ENCODE data around the gene RASSF4. TPM values are rescaled to one million over a fixed set of nuclear protein-coding genes. Genes with fewer than 3 reads are reported as not detected.

RASSF4 gene, protein sequence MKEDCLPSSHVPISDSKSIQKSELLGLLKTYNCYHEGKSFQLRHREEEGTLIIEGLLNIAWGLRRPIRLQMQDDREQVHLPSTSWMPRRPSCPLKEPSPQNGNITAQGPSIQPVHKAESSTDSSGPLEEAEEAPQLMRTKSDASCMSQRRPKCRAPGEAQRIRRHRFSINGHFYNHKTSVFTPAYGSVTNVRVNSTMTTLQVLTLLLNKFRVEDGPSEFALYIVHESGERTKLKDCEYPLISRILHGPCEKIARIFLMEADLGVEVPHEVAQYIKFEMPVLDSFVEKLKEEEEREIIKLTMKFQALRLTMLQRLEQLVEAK
- total RNA-seq: 10 to 100 TPM in 7 of 8 experiments, 1 to 10 TPM in 1; 1.8 to 23.2 (median 13.3) TPM

DNA sequence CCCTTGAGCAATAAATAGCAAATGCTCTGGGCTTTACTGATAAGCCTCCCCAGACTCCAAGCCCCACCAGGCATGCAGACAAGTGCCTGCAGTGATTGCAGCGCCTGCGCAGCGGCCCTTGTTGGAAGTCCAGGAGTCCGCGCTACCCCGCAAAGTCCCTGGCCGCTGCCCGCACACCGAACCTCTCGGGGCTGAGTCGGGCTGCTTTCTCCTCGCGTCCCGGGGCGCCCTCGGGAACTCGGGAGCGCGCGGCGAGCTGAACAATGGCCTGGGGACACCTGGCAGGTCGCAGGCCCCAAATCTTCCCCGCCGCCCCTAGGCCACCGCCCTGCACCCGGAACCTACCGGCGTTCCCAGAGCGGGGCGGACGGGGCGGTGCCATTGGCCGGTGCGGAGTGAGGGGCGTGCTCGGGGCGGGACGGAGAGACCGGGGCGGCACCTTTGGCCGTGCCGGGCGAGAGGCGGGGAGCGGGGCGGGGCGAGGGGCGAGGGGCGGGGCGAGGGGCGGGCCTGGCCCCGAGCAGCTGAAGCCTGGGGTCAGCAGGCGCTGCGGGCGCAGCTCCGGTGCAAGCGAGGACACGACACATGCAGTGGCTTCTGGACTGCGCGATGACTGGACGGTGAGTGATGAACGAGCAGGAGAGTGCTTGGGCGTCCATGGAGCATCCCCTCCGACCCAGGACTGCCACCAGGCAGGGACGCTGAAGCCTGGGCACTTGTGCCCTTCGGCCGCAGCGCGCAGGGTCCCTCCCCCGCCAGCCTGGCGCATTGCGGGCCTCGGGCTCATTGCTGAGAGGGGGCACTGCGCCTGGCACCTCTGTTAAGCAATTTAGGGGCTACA, at the start of gene RASSF4:
Gene RASSF4, plus strand, starts transcription at position 556 of the 841 bp plus-strand sequence. CDS start 10,401 bp downstream, outside the sequence.
- peak; percentile 84 to 98 (median 88) for ATAC-seq (replicated peaks in 6 of 8)
- WGBS, 10 experiments: 0 to 18% (median 6%) methylated on average over 2 to 8 of the region's 74 CpGs; no CpG with 5 or more reads in 6 of the 10 experiments
- Histone ChIP-seq H3K4me3 (peak within 1 kb of the TSS; percentile 55 to 91 (median 88)), H3K4me1 (replicated peaks in 1 of 2) (peaks cover 51% of the 10 kb centered on the region in 2 donors), H3K27ac (peak within 1 kb of the TSS; percentile 52 to 68)
- in situ Hi-C loops (cut with MboI; ENCODE audit: low pct_unique_long_range_greater_than_20kb in 2 of 9, low sequenced_read_pairs in 9 of 9, unreplicated experiment in 9 of 9): no loop called here

DNA sequence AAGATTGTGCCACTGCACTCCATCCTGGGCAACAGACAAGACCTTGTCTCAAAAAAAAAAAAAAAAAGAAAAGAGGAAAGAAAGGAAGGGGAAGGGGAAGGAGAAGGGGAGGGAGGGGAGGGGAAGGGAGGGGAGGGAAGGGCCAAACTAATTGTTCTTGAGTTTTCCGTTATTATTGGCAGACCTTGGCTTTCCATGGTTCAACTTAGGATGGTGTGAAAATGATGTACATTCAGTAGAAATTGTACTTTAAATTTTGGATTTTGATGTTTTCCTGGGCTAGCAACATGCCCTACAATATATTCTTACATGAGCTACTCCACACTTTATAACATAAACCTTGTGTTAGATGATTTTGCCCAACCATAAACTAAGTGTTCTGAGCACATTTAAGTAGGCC, 49.7 kb upstream of the RASSF4 start:
- no CpG with 5 or more reads among the region's 1 CpG for WGBS, 10 experiments
- Histone ChIP-seq H3K4me1 (replicated peaks in 1 of 2) (peaks cover 67 to 68% of the 10 kb centered on the region in 2 donors), H3K4me3 (no peak overlapping the region), H3K27ac (no peak overlapping the region)
- in situ Hi-C loops (cut with MboI; ENCODE audit: low pct_unique_long_range_greater_than_20kb in 2 of 9, low sequenced_read_pairs in 9 of 9, unreplicated experiment in 9 of 9): no loop called here
- no peak for ATAC-seq (replicated peaks in 6 of 8)

DNA sequence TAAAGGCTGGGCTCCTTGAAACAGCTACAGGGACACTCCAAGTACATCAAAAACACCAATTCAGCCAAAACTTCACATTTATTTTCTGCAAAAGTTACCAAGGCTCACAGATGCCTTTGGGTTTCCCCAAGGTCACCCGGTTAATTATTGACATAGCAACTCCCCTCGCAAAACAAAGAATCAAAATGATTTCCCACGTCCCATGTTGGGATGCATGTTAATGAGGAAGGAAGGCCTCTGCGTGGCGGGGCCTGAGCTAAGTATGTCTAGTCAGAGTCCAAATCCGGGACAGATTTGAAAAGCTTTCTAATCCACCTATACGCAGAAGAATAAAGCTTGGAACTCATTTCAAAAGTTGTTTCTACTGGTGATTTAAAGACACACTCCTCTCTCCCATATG, 49.0 kb upstream of the RASSF4 start:
- Histone ChIP-seq H3K27ac (no peak overlapping the region), H3K4me3 (no peak overlapping the region), H3K4me1 (replicated peaks in 1 of 2) (peaks cover 60 to 65% of the 10 kb centered on the region in 2 donors)
- peak in 1 of 8 experiments; percentile 13 for ATAC-seq (replicated peaks in 6 of 8)
- WGBS, 10 experiments: 8 to 100% (median 46%) methylated on average over 1 to 6 of the region's 7 CpGs; no CpG with 5 or more reads in 3 of the 10 experiments
- in situ Hi-C loops (cut with MboI; ENCODE audit: low pct_unique_long_range_greater_than_20kb in 2 of 9, low sequenced_read_pairs in 9 of 9, unreplicated experiment in 9 of 9): no loop called here

DNA sequence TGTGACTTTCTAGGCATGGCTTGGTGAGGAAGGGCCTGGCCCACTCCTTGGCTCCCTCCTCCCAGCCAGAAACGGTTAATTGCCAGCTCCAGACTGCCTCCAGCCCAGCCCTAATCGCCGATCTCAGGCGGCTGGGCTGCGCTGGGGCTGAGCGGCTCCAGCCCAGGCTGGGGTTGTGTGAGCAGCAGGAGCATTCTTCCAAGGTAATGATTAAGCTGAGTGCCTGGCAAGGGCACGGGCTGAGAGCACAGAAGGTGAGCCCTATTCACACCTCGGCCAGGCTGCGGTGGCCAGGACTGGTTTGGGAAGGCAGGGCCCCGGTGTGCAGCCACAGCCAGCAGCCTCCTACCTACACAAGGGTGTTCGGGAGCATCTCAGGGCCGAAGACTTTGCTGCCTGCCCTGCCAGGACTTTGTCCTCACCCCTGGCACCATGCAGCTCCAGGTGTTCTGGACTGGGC, 48.5 kb upstream of the RASSF4 start, which contains the start of gene TMEM72:
Gene TMEM72, plus strand, starts transcription at position 257 of the 460 bp plus-strand sequence. Its CDS starts 176 bp downstream, at position 433.
- Histone ChIP-seq H3K27ac (no peak within 1 kb of the TSS), H3K4me1 (replicated peaks in 1 of 2) (peaks cover 56 to 63% of the 10 kb centered on the region in 2 donors), H3K4me3 (no peak within 1 kb of the TSS)
- in situ Hi-C loops (cut with MboI; ENCODE audit: low pct_unique_long_range_greater_than_20kb in 2 of 9, low sequenced_read_pairs in 9 of 9, unreplicated experiment in 9 of 9): no loop called here
- 0 to 33% (median 20%) methylated on average over 1 to 7 of the region's 12 CpGs; no CpG with 5 or more reads in 5 of the 10 experiments for WGBS, 10 experiments
- ATAC-seq (replicated peaks in 6 of 8): peak in 6 of 8 experiments; percentile 46 to 86 (median 64)

DNA sequence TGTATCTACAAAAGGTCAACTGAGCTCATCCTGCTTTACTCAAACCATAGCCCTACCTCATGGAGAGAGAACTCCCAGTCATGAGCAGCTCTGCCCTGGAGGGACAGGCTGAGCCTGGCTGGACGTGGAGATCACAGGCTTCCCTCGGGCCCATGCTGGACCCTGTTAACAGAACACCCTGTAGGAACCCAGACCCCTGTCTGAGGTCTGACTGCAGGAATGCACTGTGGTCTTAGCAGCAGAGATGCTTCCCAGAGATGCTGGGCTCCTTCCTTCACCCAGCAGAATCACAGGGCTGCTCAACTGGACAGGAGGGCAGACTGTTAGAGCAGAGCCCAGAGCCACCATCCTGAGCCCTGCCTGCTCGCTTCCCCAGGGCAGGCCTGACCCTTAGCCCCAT, 47.7 kb upstream of the RASSF4 start:
- no peak overlapping the region for H3K27ac ChIP-seq
- H3K4me3 ChIP-seq: no peak overlapping the region
- in situ Hi-C loops (cut with MboI; ENCODE audit: low pct_unique_long_range_greater_than_20kb in 2 of 9, low sequenced_read_pairs in 9 of 9, unreplicated experiment in 9 of 9): no loop called here
- 20 to 100% (median 90%) methylated on average over 1 of the region's 3 CpGs; no CpG with 5 or more reads in 6 of the 10 experiments for WGBS, 10 experiments
- no peak for ATAC-seq (replicated peaks in 6 of 8)
- peaks cover 53 to 61% of the 10 kb centered on the region in 2 donors for H3K4me1 ChIP-seq (replicated peaks in 1 of 2)

DNA sequence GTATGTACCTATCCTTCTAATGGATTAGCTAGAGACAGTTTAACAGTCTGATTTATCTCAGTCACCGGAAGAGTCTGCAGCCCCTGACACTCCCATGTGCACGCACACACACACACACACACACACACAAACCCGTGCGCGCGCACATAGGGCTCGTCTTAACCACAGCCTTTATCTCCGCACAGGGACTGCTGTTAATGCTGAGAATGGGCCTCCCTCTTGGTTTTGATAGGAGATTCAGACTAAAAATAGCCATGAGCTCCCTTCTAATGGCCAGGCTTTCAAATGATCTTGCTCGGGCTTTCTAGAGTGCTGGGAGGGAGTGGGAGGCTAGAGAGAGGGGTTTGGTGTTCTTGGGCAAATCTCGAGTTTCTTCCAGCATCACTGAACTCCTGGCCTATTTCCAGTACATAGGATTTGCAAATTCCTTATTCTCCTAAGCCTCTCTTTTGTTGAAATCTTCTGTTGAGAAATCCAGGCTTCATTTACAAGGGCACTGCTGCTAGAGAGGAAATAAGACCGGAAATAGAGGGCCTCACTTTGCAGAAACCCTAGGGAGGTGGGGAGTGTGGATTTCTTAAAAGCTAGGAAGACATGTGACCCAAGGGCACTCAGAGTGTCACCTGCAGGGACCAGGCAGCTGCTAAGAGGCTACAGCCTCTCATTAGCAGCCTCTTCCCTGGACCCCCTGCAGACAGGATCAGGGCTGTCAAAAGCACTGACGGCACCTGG, 46.1 kb upstream of the RASSF4 start:
- peak overlapping the region; percentile 6 to 54 for H3K27ac ChIP-seq
- ATAC-seq (replicated peaks in 6 of 8): peak; percentile 22 to 85 (median 58)
- peaks cover 49 to 52% of the 10 kb centered on the region in 2 donors for H3K4me1 ChIP-seq (replicated peaks in 1 of 2)
- in situ Hi-C loops (cut with MboI; ENCODE audit: low pct_unique_long_range_greater_than_20kb in 2 of 9, low sequenced_read_pairs in 9 of 9, unreplicated experiment in 9 of 9): no loop called here
- 0 to 67% (median 56%) methylated on average over 1 to 9 of the region's 12 CpGs; no CpG with 5 or more reads in 3 of the 10 experiments for WGBS, 10 experiments
- no peak overlapping the region for H3K4me3 ChIP-seq

DNA sequence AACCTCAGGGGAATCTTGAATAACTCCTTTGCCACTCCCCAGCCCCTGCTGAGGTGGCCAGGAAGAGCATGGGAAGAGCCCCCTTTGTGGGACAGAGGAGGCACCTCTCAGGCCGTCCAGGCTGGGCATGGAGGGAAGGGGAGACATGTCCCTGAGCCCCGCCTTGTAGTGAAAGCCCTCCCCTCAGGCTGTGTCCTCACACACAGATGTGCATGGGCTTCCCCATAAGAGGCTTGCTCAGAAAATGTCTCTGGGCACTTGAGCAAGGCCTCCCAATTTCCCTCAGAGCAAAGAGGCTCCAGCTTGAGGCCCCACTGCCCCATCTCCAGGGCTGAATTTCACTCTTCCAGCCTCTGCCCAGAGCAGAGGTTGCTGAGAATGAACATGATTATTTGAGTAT, 44.7 kb upstream of the RASSF4 start:
- Histone ChIP-seq H3K4me1 (replicated peaks in 1 of 2) (peaks cover 49 to 52% of the 10 kb centered on the region in 2 donors), H3K27ac (no peak overlapping the region), H3K4me3 (no peak overlapping the region)
- 100% methylated on average over 1 of the region's 2 CpGs; no CpG with 5 or more reads in 9 of the 10 experiments for WGBS, 10 experiments
- no peak for ATAC-seq (replicated peaks in 6 of 8)
- in situ Hi-C loops (cut with MboI; ENCODE audit: low pct_unique_long_range_greater_than_20kb in 2 of 9, low sequenced_read_pairs in 9 of 9, unreplicated experiment in 9 of 9): no loop called here

DNA sequence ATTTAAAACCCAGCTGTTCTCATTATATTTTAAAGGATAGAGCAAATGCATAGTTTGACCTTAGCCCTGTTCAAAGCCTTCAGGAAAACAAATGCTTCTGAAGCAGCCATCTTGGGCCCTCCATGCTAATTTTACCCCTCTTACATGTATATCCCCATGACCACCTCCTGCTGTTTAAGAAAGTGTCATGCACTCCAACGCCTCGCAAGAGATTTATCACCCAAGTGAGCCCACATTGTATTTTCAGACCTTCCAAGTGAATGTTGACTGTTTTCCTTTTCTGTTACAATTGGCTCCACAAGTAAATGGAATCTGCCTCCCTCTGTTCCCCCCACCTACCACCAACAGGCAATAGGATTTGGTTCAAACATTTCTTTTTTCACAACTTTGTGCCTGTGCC, 43.2 kb upstream of the RASSF4 start:
- WGBS, 10 experiments: 6 to 83% (median 32%) methylated on average over 1 to 2 of the region's 2 CpGs; no CpG with 5 or more reads in 2 of the 10 experiments
- Histone ChIP-seq H3K27ac (no peak overlapping the region), H3K4me3 (no peak overlapping the region), H3K4me1 (replicated peaks in 1 of 2) (peaks cover 36 to 39% of the 10 kb centered on the region in 2 donors)
- in situ Hi-C loops (cut with MboI; ENCODE audit: low pct_unique_long_range_greater_than_20kb in 2 of 9, low sequenced_read_pairs in 9 of 9, unreplicated experiment in 9 of 9): no loop called here
- peak in 1 of 8 experiments; percentile 22 for ATAC-seq (replicated peaks in 6 of 8)

DNA sequence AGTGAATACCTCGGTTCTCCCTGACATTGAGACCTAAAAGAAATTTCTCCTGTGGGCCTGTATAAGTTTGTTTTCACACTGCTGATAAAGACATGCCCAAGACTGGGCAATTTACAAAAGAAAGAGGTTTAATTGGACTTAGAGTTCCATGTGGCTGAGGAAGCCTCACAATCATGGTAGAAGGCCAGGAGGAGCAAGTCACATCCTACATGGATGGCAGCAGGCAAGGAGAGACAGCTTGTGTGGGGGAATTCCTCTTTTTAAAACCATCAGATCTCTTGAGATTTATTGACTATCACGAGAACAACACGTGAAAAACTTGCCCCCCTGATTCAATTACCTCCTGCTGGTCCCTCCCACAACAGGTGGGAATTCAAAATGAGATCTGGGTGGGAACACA, 41.8 kb upstream of the RASSF4 start:
- Histone ChIP-seq H3K4me1 (replicated peaks in 1 of 2) (peaks cover 21 to 24% of the 10 kb centered on the region in 2 donors), H3K27ac (no peak overlapping the region), H3K4me3 (no peak overlapping the region)
- in situ Hi-C loops (cut with MboI; ENCODE audit: low pct_unique_long_range_greater_than_20kb in 2 of 9, low sequenced_read_pairs in 9 of 9, unreplicated experiment in 9 of 9): no loop called here
- ATAC-seq (replicated peaks in 6 of 8): no peak
- 0 to 100% (median 38%) methylated on average over 1 to 3 of the region's 3 CpGs; no CpG with 5 or more reads in 2 of the 10 experiments for WGBS, 10 experiments

DNA sequence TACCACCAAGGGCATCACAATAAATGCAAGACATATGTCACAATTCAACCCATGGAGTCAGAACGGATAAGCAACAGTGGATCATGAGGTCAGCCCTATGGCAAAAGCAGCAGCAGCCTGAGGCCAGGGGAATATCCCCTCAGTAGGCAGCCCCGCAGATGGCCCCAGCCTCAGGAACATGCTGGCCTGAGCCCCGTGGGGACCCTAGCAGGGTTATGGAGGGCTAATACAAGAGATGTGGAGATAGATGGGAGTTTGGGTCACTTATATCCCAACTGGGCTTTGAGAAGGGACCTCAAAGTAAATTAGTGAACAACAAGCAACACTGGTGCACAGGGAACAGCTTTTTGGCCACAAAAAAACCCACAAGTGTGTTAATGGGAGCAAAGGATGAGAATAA, 39.4 kb upstream of the RASSF4 start:
- Histone ChIP-seq H3K4me1 (replicated peaks in 1 of 2) (peaks cover 10 to 12% of the 10 kb centered on the region in 2 donors), H3K4me3 (no peak overlapping the region), H3K27ac (no peak overlapping the region)
- no peak for ATAC-seq (replicated peaks in 6 of 8)
- in situ Hi-C loops (cut with MboI; ENCODE audit: low pct_unique_long_range_greater_than_20kb in 2 of 9, low sequenced_read_pairs in 9 of 9, unreplicated experiment in 9 of 9): no loop called here
- WGBS, 10 experiments: 31 to 100% (median 80%) methylated on average over 1 to 2 of the region's 3 CpGs; no CpG with 5 or more reads in 5 of the 10 experiments

DNA sequence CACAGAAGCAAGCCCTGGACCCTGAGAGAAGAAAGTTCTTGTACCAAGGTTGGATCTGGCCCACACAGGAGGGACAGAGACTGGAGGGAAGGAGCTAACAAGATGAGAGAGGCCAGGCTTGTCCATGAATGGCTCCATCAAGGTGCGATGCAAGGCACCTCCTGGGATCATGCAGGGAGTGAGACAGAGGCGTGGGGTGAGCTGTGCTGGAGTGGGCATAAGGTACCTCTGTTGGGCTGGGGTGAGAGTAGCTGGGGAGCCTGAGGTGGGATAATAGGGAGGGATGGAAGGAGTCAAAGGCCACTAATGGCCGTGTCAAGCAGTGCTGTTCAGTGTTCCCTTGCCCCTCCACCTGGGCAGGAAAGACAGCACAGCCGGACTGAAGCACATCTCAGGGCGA, 38.5 kb upstream of the RASSF4 start:
- Histone ChIP-seq H3K27ac (no peak overlapping the region), H3K4me3 (no peak overlapping the region), H3K4me1 (replicated peaks in 1 of 2) (peaks cover 8 to 9% of the 10 kb centered on the region in 2 donors)
- ATAC-seq (replicated peaks in 6 of 8): no peak
- in situ Hi-C loops (cut with MboI; ENCODE audit: low pct_unique_long_range_greater_than_20kb in 2 of 9, low sequenced_read_pairs in 9 of 9, unreplicated experiment in 9 of 9): no loop called here
- 20 to 90% (median 48%) methylated on average over 1 to 3 of the region's 5 CpGs; no CpG with 5 or more reads in 4 of the 10 experiments for WGBS, 10 experiments

DNA sequence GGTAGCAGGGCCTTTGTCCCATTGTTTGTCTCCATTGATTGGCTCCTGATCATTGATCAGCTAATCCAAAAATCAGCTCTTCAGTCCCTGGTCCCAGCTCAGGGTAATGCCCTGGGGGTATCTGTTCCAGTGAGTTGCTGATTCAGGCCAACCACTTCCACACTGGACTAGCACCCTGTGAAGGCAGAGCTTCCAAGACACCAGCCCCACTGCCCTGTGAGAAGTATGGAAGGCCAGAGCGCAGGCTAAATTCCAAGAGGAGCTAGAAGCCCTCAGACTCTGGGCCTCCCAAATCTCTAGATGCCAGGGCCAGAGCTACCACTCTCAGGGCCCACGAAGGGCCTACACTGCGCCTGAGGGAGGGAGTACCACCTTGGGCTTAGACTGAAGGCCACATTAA, 38.1 kb upstream of the RASSF4 start:
- ATAC-seq (replicated peaks in 6 of 8): no peak
- no peak overlapping the region for H3K27ac ChIP-seq
- in situ Hi-C loops (cut with MboI; ENCODE audit: low pct_unique_long_range_greater_than_20kb in 2 of 9, low sequenced_read_pairs in 9 of 9, unreplicated experiment in 9 of 9): no loop called here
- no peak overlapping the region for H3K4me3 ChIP-seq
- WGBS, 10 experiments: 67 to 88% methylated on average over 1 to 2 of the region's 3 CpGs; no CpG with 5 or more reads in 8 of the 10 experiments
- H3K4me1 ChIP-seq (replicated peaks in 1 of 2): peaks cover 4 to 5% of the 10 kb centered on the region in 2 donors

Data from motor neuron (in vitro differentiated cells).